Right lobe of liver (tissue), 4 donors: Measurements from ENCODE around the gene DEPDC5.

Experiments used
- POLR2A ChIP-seq: fragments of 450-650 bp; IDR thresholded peaks from one replicate; pipeline ENCODE4 v1.6.1; 2017; ENCODE audit warnings: antibody characterized with exemption, mild to moderate bottlenecking
- TF ChIP-seq, protein P1 (sequence below), 4 donors: fragments of 200-600 bp in 3 of 4; fragments of 450-650 bp in 1 of 4; IDR thresholded peaks; one replicate each; pipeline versions ENCODE4 v1.5.1 to v1.8.0; 2016 to 2022; ENCODE audit warnings: antibody characterized with exemption in 4 of 4, mild to moderate bottlenecking in 2 of 4
- donor health status: DM: no; HTN: no; CAD: no.
- donor health status: DM: no; HTN: no; CAD: no.
- donor health status: DM: no; HTN: yes; CAD: no.

DNA sequence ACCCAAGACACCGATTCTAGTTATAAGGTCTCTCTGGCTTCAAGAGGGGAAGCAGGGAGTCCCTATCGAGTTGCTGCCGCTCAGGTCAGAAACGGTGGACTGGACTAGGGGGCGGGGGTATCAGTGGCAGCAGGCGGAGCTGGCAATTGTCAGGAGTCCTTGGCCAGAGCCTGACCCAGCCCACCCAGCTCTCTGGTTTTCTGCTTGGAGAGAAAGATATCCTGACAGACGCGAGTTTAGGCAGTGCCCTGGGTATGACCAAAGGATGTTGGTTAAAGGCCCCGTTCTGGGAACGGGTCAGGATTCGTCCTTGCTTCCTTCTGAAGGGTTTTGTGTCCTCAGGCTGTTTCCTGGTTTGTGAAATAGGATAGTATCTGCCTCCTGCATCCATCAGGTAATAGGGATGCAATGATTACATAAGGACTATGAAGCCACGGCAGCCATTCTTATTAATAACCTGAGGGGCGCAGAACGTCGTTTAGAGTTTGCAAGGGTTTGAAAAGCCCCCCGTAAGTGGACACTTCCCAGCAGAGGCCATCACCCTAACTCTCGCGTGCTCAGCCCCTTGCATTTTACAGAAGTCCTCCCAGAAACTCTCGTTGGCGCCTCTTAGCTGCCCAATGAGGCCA, 700 bp upstream of the DEPDC5 start:
- TF ChIP-seq, protein P1, sequence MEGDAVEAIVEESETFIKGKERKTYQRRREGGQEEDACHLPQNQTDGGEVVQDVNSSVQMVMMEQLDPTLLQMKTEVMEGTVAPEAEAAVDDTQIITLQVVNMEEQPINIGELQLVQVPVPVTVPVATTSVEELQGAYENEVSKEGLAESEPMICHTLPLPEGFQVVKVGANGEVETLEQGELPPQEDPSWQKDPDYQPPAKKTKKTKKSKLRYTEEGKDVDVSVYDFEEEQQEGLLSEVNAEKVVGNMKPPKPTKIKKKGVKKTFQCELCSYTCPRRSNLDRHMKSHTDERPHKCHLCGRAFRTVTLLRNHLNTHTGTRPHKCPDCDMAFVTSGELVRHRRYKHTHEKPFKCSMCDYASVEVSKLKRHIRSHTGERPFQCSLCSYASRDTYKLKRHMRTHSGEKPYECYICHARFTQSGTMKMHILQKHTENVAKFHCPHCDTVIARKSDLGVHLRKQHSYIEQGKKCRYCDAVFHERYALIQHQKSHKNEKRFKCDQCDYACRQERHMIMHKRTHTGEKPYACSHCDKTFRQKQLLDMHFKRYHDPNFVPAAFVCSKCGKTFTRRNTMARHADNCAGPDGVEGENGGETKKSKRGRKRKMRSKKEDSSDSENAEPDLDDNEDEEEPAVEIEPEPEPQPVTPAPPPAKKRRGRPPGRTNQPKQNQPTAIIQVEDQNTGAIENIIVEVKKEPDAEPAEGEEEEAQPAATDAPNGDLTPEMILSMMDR (IDR thresholded peaks at IDR 0.05) = no peak
- no peak for TF ChIP-seq POLR2A
